ENCODE measurements around the gene STAB2. TPM values are rescaled to one million over a fixed set of nuclear protein-coding genes. Genes with fewer than 3 reads are reported as not detected.
"Not testable (repeated sequence)": the region's sequence is repeated elsewhere in the genome, so short reads cannot be mapped to it uniquely, and the experiment has no call there.

Gene STAB2
- total RNA-seq, 1 experiment from 2014 or later: not detected

DNA sequence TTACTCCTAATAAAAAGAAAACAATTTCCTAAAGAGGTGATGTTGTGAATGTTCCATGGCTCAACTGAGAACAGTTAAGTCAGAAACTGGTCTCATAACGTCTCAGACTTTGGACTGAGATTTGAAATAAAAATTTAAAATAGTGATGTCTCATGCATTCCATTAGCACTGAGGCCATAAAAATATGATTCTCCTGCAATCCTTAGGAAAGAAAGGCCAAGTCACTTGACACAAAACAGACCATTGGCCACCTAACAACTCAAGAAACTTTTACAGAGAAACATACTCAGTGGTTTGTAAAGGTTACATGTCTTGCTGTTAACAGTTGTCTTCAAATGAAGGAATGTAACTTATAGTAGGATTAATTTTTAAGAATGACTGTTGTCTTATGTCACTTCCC, 58.1 kb downstream of the STAB2 start:
- no peak for DNase-seq (ENCODE audit: low read depth)

GRCh38 chr12:103647267-103647666, 60.2 kb downstream of the STAB2 start:
- DNase-seq (ENCODE audit: low read depth): peak; percentile 72

DNA sequence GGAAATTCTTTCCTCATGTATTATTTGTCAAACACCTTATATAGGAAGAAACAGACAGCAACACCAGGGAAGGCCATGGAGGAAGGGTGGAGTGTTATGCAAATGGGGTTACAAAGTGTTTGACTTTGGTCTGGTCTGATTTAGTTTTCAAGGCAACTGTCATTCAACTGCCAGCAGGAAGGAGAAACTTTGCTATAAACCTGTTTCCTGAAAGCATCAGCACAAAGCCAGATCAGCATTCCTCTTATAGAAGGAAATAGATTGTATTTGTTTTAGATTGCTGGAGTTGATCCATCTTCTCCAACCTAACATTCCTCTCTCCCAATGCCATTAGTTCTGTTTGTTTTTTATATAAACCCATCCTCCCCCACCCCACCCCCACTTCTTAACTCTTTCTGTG, 65.7 kb downstream of the STAB2 start:
- DNase-seq (ENCODE audit: low read depth): no peak

- not testable (repeated sequence) for DNase-seq (ENCODE audit: low read depth)
Measured at GRCh38 chr12:103653568-103654173, 66.6 kb downstream of the STAB2 start.

GRCh38 chr12:103654816-103655215, 67.7 kb downstream of the STAB2 start:
- DNase-seq (ENCODE audit: low read depth): no peak

- no peak for DNase-seq (ENCODE audit: low read depth)
Measured at GRCh38 chr12:103656291-103656690, 69.2 kb downstream of the STAB2 start.

DNA sequence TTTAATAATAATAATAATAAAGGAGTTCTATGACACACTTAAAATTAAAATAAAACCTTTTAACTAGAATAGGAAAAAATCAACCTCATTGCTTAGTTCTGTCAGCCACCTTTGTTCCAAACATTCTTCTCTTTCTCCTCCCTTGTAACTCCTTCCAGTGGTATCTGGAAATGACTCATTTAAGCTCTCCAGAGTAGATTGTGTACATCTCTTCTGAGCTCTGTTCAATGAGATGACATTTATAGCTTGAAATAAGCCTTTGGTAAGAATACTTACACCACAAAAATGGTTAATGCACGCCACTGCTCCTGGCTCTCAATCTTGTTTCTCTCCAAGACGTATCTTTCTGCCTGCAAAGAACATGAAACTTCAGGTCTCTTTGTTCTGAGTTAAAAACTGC, 70.3 kb downstream of the STAB2 start:
- DNase-seq (ENCODE audit: low read depth): peak; percentile 13

- DNase-seq (ENCODE audit: low read depth): no peak
Measured at GRCh38 chr12:103664626-103665025, 77.6 kb downstream of the STAB2 start.

GRCh38 chr12:103665971-103666370, 78.9 kb downstream of the STAB2 start:
- no peak for DNase-seq (ENCODE audit: low read depth)

GRCh38 chr12:103667125-103667524, 80.1 kb downstream of the STAB2 start:
- no peak for DNase-seq (ENCODE audit: low read depth)

GRCh38 chr12:103668520-103668919, 81.4 kb downstream of the STAB2 start:
- no peak for DNase-seq (ENCODE audit: low read depth)

- DNase-seq (ENCODE audit: low read depth): no peak
Measured at GRCh38 chr12:103671367-103671766, 84.3 kb downstream of the STAB2 start.

DNA sequence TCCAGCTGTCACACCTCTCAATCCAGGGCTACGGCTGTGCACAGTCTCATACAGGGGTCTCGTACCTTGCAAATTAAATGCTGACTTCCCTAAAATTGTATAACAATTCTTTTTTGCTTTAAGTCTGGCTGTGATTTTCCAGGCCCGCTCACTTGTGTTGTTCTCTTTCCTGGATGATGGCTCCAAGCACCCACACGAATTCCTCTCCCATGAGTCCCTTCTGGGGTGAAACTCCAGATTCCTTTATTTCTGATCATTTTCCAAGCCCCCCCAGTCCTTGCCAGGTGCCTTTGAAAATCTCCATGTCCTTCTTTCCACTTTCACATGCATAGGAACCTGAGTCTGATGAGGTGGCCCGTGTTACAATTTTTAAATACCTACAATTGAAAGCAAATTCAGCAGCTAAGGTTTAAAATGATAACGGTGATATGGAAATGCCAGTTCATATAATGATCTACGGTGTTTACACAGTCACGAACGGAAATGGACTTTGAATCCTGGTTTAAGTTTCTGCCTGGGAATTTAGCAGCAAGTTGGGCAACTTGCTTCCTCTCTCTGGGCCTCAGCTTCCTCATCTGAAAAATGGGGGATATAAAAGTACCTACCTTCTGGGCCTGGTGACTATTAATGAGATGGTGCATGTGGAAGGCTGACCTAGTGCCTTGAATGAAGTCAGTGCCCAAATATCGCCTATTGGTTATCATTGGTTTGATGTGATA, 85.5 kb downstream of the STAB2 start:
- no peak for DNase-seq (ENCODE audit: low read depth)

DNA sequence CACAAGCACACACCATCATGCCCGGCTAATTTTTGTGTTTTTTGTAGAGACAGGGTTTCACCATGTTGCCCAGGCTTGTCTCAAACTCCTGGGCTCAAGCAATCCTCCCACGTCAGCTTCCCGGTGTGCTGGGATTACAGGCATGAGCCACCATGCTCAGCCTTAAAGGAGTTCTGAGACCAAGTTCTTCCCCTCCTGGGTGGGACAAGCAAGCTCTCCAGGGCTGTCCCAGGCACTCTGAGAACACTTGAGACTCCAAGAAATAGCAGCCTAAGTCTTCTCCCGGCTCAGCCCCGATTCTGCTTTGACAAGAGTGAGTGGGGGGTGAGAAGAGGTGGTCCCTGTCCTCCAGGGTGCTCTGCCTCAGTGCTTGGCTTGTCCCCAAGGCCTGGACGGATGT, 86.4 kb downstream of the STAB2 start:
- no peak for DNase-seq (ENCODE audit: low read depth)

DNA sequence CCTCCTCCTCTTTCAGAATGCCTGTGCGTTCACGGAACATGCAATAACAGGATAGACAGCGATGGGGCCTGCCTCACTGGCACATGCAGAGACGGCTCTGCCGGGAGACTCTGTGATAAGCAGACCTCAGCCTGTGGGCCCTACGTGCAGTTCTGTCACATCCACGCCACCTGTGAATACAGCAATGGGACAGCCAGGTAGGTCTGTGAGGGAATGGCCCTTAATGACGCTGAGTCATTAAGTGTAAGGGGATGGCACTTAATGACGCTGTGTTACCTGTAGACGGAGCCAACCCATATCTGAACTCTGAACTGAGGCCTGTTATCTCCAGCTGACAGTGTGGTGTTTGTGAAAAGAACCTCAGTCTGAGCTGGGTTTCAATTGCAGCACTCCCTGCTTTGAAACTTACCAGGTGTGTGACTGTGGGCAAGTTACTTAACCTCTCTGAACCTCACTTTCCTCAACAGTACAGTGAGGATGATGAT, 86.9 kb downstream of the STAB2 start:
- DNase-seq (ENCODE audit: low read depth): no peak

DNA sequence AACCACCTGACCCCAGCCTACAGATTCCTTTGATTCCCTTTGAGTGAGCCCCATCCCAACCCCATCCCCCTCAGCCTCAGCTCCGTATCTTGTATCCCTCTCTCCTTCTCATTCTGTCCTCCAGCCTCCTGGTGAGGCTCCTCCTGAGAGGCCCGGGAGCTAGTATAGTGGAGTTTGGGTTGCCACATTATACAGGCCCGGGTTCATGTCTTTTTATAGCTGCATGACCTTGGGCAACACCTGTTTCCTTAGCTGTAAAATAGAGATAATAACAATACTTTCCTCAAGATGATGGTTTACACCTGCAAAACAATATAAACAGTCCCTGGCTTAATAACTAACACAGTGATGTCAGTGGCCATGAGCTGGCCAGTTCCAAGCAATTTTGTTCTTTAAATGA, 89.8 kb downstream of the STAB2 start:
- no peak for DNase-seq (ENCODE audit: low read depth)

DNA sequence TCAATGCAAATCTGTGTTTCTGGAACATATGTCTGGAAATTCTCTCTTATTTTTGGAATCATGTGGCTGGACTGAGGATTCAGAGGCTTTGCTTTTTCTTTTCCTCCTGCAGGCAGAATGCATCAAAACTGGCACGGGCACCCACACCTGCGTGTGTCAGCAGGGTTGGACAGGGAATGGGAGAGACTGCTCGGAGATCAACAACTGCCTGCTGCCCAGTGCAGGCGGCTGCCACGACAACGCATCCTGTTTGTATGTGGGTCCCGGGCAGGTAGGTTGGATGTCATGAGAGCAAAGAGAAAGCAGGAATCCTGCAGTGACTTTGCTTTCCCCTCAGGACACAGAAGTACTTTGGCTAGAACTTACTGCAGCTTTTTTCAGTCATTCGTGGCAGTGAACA, 90.3 kb downstream of the STAB2 start:
- no peak for DNase-seq (ENCODE audit: low read depth)

DNA sequence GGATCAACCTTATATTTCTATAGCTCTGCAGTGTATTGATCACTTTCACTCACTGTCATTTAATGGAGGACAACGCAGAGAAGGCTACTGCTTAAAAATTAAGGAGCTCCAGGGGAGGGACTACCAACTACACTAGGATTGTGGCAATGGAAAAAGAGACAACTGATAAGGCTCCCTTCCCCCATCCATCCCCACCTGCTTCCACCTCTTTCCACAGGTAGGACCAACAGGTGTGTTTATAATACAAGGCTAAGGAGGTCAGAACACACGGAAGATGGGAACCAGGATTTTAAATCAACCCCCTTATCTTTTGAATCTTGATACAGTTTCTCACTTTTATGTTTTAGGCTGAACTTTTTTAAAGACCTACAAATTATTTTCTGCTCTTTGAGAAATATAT, 90.8 kb downstream of the STAB2 start:
- DNase-seq (ENCODE audit: low read depth): no peak

DNA sequence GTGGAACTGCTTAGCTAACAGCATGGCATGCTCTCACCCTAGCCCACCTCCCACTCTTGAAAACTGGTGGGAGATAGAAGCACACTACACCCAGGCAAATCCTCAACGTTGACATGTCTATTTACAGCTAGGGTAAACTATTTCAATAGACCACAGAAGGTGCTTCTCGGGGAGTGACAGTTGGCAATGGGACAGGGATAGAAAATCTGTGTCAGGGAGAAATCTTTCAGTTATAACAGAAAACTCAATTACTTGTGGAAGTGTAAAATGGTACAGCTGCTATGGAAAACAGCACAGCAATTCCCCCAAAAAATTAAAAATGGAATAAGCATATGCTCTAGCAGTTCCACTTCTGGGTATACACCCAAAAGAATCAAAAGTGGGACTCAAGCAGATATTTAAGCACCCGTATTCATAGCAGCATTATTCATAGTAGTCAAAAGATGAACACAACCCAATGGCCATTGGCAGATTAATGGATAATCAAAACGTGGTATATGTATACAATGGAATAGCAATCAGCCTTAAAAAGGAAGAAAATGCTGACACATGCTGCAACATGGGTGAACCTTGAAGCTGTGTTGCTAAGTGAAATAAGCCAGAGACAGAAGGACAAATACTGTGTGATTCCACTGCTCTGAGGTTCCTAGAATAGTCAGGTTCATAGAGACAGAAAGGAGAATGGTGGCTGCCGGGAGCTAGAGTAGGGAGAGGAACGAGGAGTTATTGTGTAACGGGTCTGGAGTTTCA, 92.5 kb downstream of the STAB2 start:
- no peak for DNase-seq (ENCODE audit: low read depth)

DNA sequence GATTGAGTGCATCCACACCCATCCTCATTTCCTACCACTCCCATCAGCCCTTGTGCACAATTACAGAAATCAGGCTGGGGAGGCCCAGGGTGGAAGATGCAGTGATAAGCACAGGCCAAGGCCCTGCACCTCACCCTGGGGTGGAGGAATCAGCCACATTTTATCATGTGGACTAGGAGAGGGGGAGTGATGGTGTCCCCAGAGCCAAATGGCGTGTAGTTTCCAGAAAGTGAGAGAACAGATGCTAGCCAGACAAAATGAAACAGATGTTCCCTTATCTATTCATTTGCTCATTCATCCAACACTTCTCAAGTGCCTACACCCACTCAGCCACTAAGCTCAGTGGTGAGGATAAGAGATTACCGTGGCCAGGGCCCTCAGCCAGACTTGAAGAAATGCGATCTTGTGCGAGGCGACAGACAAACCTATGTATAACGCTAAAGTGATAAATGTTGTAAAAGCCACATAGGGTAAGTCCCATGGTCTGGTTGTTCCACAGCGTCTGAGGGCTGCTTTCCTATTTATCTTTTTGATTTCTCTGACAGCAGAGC, 93.6 kb downstream of the STAB2 start:
- peak; percentile 66 for DNase-seq (ENCODE audit: low read depth)

GRCh38 chr12:103686026-103686425, 99.0 kb downstream of the STAB2 start:
- DNase-seq (ENCODE audit: low read depth): no peak

DNA sequence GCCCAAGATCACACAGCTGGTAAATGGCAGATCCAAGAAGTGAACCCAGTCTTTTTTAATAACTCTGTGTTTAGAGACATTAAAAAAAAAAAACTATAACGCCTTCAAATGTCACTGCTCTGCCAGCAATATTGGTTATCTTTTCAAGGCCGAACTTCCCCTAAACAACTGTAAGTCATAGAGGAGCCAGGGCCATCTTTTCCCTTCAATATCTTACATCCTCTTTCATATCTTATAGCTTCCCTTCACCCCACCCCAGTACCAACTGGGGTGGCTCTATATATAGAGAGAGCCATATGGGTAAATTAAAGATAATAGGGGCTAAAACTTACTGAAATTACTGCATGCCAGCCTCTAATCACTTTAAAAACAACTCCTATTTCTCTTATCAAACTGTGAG, 100.2 kb downstream of the STAB2 start:
- no peak for DNase-seq (ENCODE audit: low read depth)

Data from Daoy (cell line).